Type B pancreatic cell (in vitro differentiated cells): Measurements from ENCODE around the gene MYL6B. TPM values are rescaled to one million over a fixed set of nuclear protein-coding genes. Genes with fewer than 3 reads are reported as not detected.

Source experiments
- DNase-seq: peaks from one replicate; pipeline ENCODE4 v3.0.0; 2021; ENCODE audit warnings: mixed read lengths; ENCODE audit not compliant: unreplicated experiment; ENCODE audit errors: extremely low spot score
- H3K27ac Mint-ChIP-seq: 2 replicates; pipeline ENCODE4 v1.8.0; 2021; ENCODE audit warnings: mild to moderate bottlenecking, mixed read lengths
- H3K27me3 Mint-ChIP-seq: 2 replicates; pipeline ENCODE4 v1.8.0; 2021; ENCODE audit warnings: mixed read lengths
- H3K36me3 Mint-ChIP-seq: 2 replicates; pipeline ENCODE4 v1.8.0; 2021; ENCODE audit warnings: mixed read lengths
- H3K4me1 Mint-ChIP-seq: one replicate; pipeline ENCODE4 v1.8.0; 2021; ENCODE audit warnings: mixed read lengths; ENCODE audit not compliant: unreplicated experiment
- H3K4me3 Mint-ChIP-seq: 2 replicates; pipeline ENCODE4 v1.8.0; 2021; ENCODE audit warnings: mild to moderate bottlenecking, mixed read lengths
- H3K9me3 Mint-ChIP-seq: 2 replicates; pipeline ENCODE4 v1.8.0; 2021; ENCODE audit warnings: mixed read lengths
- total RNA-seq: library from RNA; stranded (reverse); gene quantifications from 2 replicates; pipeline ENCODE4 v1.2.1, GENCODE V29; 2021; ENCODE audit warnings: low replicate concordance
- TF ChIP-seq, protein P1 (sequence below): fragments of 200-600 bp; sonication (generic); conservative IDR thresholded peaks from 2 replicates; pipeline ENCODE4 v1.5.0; 2021; ENCODE audit warnings: antibody characterized with exemption, mild to moderate bottlenecking

Gene MYL6B
- total RNA-seq, 1 donor from 2014 or later: 161 TPM

GRCh38 chr12:56104815-56105608, 47.4 kb upstream of the MYL6B start:
- H3K27me3 Mint-ChIP-seq: no peaks in the 10 kb centered on the region
- peaks cover 29% of the 10 kb centered on the region for H3K4me1 Mint-ChIP-seq
- H3K9me3 Mint-ChIP-seq: no peaks in the 10 kb centered on the region
- peak; percentile 77 for DNase-seq
- H3K4me3 Mint-ChIP-seq: peak overlapping the region; percentile 99
- H3K27ac Mint-ChIP-seq: peak overlapping the region; percentile 97
- H3K36me3 Mint-ChIP-seq: peaks cover 13% of the 10 kb centered on the region
- TF ChIP-seq, protein P1, sequence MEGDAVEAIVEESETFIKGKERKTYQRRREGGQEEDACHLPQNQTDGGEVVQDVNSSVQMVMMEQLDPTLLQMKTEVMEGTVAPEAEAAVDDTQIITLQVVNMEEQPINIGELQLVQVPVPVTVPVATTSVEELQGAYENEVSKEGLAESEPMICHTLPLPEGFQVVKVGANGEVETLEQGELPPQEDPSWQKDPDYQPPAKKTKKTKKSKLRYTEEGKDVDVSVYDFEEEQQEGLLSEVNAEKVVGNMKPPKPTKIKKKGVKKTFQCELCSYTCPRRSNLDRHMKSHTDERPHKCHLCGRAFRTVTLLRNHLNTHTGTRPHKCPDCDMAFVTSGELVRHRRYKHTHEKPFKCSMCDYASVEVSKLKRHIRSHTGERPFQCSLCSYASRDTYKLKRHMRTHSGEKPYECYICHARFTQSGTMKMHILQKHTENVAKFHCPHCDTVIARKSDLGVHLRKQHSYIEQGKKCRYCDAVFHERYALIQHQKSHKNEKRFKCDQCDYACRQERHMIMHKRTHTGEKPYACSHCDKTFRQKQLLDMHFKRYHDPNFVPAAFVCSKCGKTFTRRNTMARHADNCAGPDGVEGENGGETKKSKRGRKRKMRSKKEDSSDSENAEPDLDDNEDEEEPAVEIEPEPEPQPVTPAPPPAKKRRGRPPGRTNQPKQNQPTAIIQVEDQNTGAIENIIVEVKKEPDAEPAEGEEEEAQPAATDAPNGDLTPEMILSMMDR: no peak

- H3K36me3 Mint-ChIP-seq: peaks cover 16% of the 10 kb centered on the region
- H3K27me3 Mint-ChIP-seq: no peaks in the 10 kb centered on the region
- peak overlapping the region; percentile 97 for H3K27ac Mint-ChIP-seq
- no peaks in the 10 kb centered on the region for H3K9me3 Mint-ChIP-seq
- TF ChIP-seq, protein P1: no peak
- DNase-seq: no peak
- peak overlapping the region; percentile 99 for H3K4me3 Mint-ChIP-seq
- peaks cover 29% of the 10 kb centered on the region for H3K4me1 Mint-ChIP-seq
Observed at GRCh38 chr12:56105609-56105902, 46.8 kb upstream of the MYL6B start.

GRCh38 chr12:56107242-56107641, 45.1 kb upstream of the MYL6B start:
- Mint-ChIP-seq H3K4me3 (no peak overlapping the region), H3K36me3 (peaks cover 21% of the 10 kb centered on the region), H3K27ac (no peak overlapping the region), H3K9me3 (no peaks in the 10 kb centered on the region), H3K27me3 (no peaks in the 10 kb centered on the region), H3K4me1 (peaks cover 29% of the 10 kb centered on the region)
- DNase-seq: no peak
- TF ChIP-seq, protein P1: no peak

GRCh38 chr12:56110571-56110970, 41.8 kb upstream of the MYL6B start:
- Mint-ChIP-seq H3K4me1 (peaks cover 15% of the 10 kb centered on the region), H3K27ac (no peak overlapping the region), H3K4me3 (no peak overlapping the region), H3K36me3 (peaks cover 32% of the 10 kb centered on the region), H3K27me3 (no peaks in the 10 kb centered on the region), H3K9me3 (no peaks in the 10 kb centered on the region)
- no peak for DNase-seq
- TF ChIP-seq, protein P1: no peak

DNA sequence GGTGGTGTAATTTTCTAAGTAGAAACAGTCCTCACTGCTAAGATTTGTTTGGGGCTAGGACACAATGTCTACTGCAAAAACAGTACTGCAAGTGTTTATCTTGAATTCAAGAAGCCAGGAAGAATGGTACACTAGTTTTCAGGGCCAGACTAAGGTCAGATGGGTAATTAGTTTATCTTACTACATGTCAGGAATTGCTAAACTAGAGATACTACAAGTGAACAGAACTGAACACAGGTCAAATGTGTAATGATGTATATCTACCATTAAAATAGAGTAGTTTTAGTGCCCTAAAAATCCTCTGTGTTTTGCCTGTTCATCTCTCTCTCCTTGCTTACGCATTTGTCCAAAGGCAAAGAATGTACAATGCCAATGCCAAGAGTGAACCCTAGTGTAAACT, 38.3 kb upstream of the MYL6B start:
- Mint-ChIP-seq H3K27ac (peak overlapping the region; percentile 63), H3K27me3 (peaks cover 4% of the 10 kb centered on the region), H3K4me1 (peaks cover 8% of the 10 kb centered on the region), H3K36me3 (peaks cover 43% of the 10 kb centered on the region), H3K4me3 (peak overlapping the region; percentile 65), H3K9me3 (no peaks in the 10 kb centered on the region)
- DNase-seq: no peak
- TF ChIP-seq, protein P1: no peak
